Endodermal cell (in vitro differentiated cells): ENCODE data around the gene STAG3. TPM values are rescaled to one million over a fixed set of nuclear protein-coding genes. Genes with fewer than 3 reads are reported as not detected.
"Not testable (repeated sequence)": the region's sequence is repeated elsewhere in the genome, so short reads cannot be mapped to it uniquely, and the experiment has no call there.

Experiments
- DNase-seq: peaks from one replicate; pipeline ENCODE4 v3.0.0-alpha.2; 2017
- H3K27ac ChIP-seq: 2 replicates; pipeline ENCODE4 v1.5.1; 2013; ENCODE audit warnings: mild to moderate bottlenecking, low read depth, low read length, moderate library complexity
- H3K27me3 ChIP-seq: 2 replicates; pipeline ENCODE4 v1.6.1; 2013; ENCODE audit warnings: mild to moderate bottlenecking, low read length, moderate library complexity; ENCODE audit not compliant: insufficient read depth, control insufficient read depth, poor library complexity, severe bottlenecking
- H3K36me3 ChIP-seq: 2 replicates; pipeline ENCODE4 v1.7.0; 2013; ENCODE audit warnings: mild to moderate bottlenecking, low read length, moderate library complexity; ENCODE audit not compliant: control insufficient read depth, insufficient read depth
- H3K4me1 ChIP-seq: one replicate; pipeline ENCODE4 v1.7.0; 2013; ENCODE audit warnings: low read length; ENCODE audit not compliant: control insufficient read depth, insufficient read depth
- H3K4me3 ChIP-seq: 2 replicates; pipeline ENCODE4 v1.5.1; 2013; ENCODE audit warnings: mild to moderate bottlenecking, low read length, moderate library complexity
- H3K9ac ChIP-seq: 2 replicates; pipeline ENCODE4 v1.6.1; 2013; ENCODE audit warnings: mild to moderate bottlenecking, low read length, moderate library complexity; ENCODE audit not compliant: poor library complexity, severe bottlenecking; ENCODE audit errors: extremely low read depth
- H3K9me3 ChIP-seq: 2 replicates; pipeline ENCODE4 v1.6.1; 2013; ENCODE audit warnings: mild to moderate bottlenecking, low read length, moderate library complexity; ENCODE audit not compliant: control insufficient read depth
- H3K27ac Mint-ChIP-seq: 2 replicates; pipeline ENCODE4 v1.8.0; 2020; ENCODE audit warnings: mixed read lengths
- H3K27me3 Mint-ChIP-seq: 2 replicates; pipeline ENCODE4 v1.8.0; 2021; ENCODE audit warnings: mild to moderate bottlenecking, mixed read lengths; ENCODE audit not compliant: insufficient read depth
- H3K36me3 Mint-ChIP-seq: 2 replicates; pipeline ENCODE4 v1.8.0; 2020; ENCODE audit warnings: low read depth, mixed read lengths
- H3K4me1 Mint-ChIP-seq: 2 replicates; pipeline ENCODE4 v1.8.0; 2020; ENCODE audit warnings: mixed read lengths
- H3K4me3 Mint-ChIP-seq: 2 replicates; pipeline ENCODE4 v1.8.0; 2020; ENCODE audit warnings: mild to moderate bottlenecking, moderate library complexity, mixed read lengths
- H3K9me3 Mint-ChIP-seq: 2 replicates; pipeline ENCODE4 v1.8.0; 2020; ENCODE audit warnings: mild to moderate bottlenecking, mixed read lengths
- CTCF ChIP-seq: fragments of 200-600 bp; sonication (generic); conservative IDR thresholded peaks from 2 replicates; pipeline ENCODE4 v1.5.0; 2021; ENCODE audit warnings: antibody characterized with exemption, mild to moderate bottlenecking
- WGBS, 2 experiments: methylation state at CpG; one replicate each; pipeline versions ENCODE4 v1.1.5 to v1.1.7; 2013; ENCODE audit warnings: missing lambda C conversion rate in 2 of 2, mixed read lengths in 1 of 2; ENCODE audit not compliant: insufficient coverage in 1 of 2, insufficient read length in 1 of 2; 5-methylcytosine and 5-hydroxymethylcytosine counted together
- total RNA-seq, 2 donors: library from RNA; stranded (reverse); fragmentation: NEBNext Ultra II Directional in 1 of 2; extraction: Animal tissue kit (Norgen Biotek cat#: 25700) in 1 of 2; gene quantifications; 2 replicates in 1 of 2; 3 replicates in 1 of 2; pipeline ENCODE4 v1.2.1, GENCODE V29; 2021

Gene STAG3
- total RNA-seq, 2 donors from 2014 or later, result 1.2 to 3.3 TPM

GRCh38 chr7:100174582-100174981 is 3.1 kb upstream of the STAG3 start:
- peaks cover 20% of the 10 kb centered on the region for H3K36me3 Mint-ChIP-seq
- Histone ChIP-seq H3K4me3 (no peak overlapping the region), H3K27ac (no peak overlapping the region), H3K36me3 (no peaks in the 10 kb centered on the region), H3K9ac (no peak overlapping the region), H3K4me1 (no peaks in the 10 kb centered on the region), H3K9me3 (no peaks in the 10 kb centered on the region), H3K27me3 (no peaks in the 10 kb centered on the region)
- peak overlapping the region; percentile 6 for H3K4me3 Mint-ChIP-seq
- 97 to 100% methylated on average over 4 to 5 of the region's 5 CpGs for WGBS, 2 experiments
- no peak for DNase-seq
- peaks cover 18% of the 10 kb centered on the region for H3K4me1 Mint-ChIP-seq
- no peak overlapping the region for H3K27ac Mint-ChIP-seq
- TF ChIP-seq CTCF, result no peak
- H3K9me3 Mint-ChIP-seq, result no peaks in the 10 kb centered on the region
- peaks cover 34% of the 10 kb centered on the region for H3K27me3 Mint-ChIP-seq

- no peaks in the 10 kb centered on the region for H3K4me1 ChIP-seq
- H3K4me3 ChIP-seq, result no peak overlapping the region
- no peak for TF ChIP-seq CTCF
- DNase-seq, result no peak
- Mint-ChIP-seq H3K27ac (no peak overlapping the region), H3K36me3 (peaks cover 20% of the 10 kb centered on the region), H3K4me3 (peak overlapping the region; percentile 78), H3K9me3 (no peaks in the 10 kb centered on the region), H3K27me3 (peaks cover 39% of the 10 kb centered on the region), H3K4me1 (peaks cover 17% of the 10 kb centered on the region)
- no peaks in the 10 kb centered on the region for H3K27me3 ChIP-seq
- H3K36me3 ChIP-seq, result no peaks in the 10 kb centered on the region
- H3K9me3 ChIP-seq, result no peaks in the 10 kb centered on the region
- no peak overlapping the region for H3K27ac ChIP-seq
- 93 to 94% methylated on average over 10 to 14 of the region's 14 CpGs for WGBS, 2 experiments
- H3K9ac ChIP-seq, result no peak overlapping the region
These were observed 2.3 kb upstream of the STAG3 start for GRCh38 chr7:100175296-100175935.

- DNase-seq, result peak; percentile 46
- peak overlapping the region; percentile 51 for H3K9ac ChIP-seq
- peaks cover 20% of the 10 kb centered on the region for H3K36me3 Mint-ChIP-seq
These were observed 1.3 kb upstream of the STAG3 start for GRCh38 chr7:100176096-100177044.

GRCh38 chr7:100180084-100180483 is 2.4 kb downstream of the STAG3 start:
- peaks cover 46% of the 10 kb centered on the region for H3K27me3 Mint-ChIP-seq
- H3K4me3 Mint-ChIP-seq, result not testable (repeated sequence)

More at GRCh38 chr7:100176096-100177044, 1.3 kb upstream of the STAG3 start:
- H3K4me1 ChIP-seq, result no peaks in the 10 kb centered on the region
- H3K36me3 ChIP-seq, result no peaks in the 10 kb centered on the region
- WGBS, 2 experiments, result 43 to 54% methylated on average over 7 to 11 of the region's 14 CpGs
- H3K27me3 ChIP-seq, result no peaks in the 10 kb centered on the region
- Mint-ChIP-seq H3K4me3 (peak overlapping the region; percentile 78), H3K4me1 (peaks cover 11% of the 10 kb centered on the region), H3K27ac (peak overlapping the region; percentile 64), H3K27me3 (peaks cover 40% of the 10 kb centered on the region), H3K9me3 (no peaks in the 10 kb centered on the region)
- H3K27ac ChIP-seq, result peak overlapping the region; percentile 88
- no peaks in the 10 kb centered on the region for H3K9me3 ChIP-seq
- no peak for TF ChIP-seq CTCF
- H3K4me3 ChIP-seq, result peak overlapping the region; percentile 92

GRCh38 chr7:100182616-100183015 is 4.9 kb downstream of the STAG3 start:
- H3K27ac Mint-ChIP-seq, H3K36me3 ChIP-seq, H3K9ac ChIP-seq, H3K4me3 ChIP-seq, H3K9me3 ChIP-seq, H3K9me3 Mint-ChIP-seq, H3K36me3 Mint-ChIP-seq, H3K4me1 Mint-ChIP-seq, H3K27ac ChIP-seq, H3K4me1 ChIP-seq, H3K27me3 ChIP-seq, H3K4me3 Mint-ChIP-seq, DNase-seq: not testable (repeated sequence)
- 87 to 100% methylated on average over 1 to 6 of the region's 6 CpGs for WGBS, 2 experiments
- H3K27me3 Mint-ChIP-seq, result peaks cover 46% of the 10 kb centered on the region

More at GRCh38 chr7:100180084-100180483, 2.4 kb downstream of the STAG3 start:
- H3K9me3 Mint-ChIP-seq, H3K4me3 ChIP-seq, H3K36me3 Mint-ChIP-seq, H3K27me3 ChIP-seq, DNase-seq, H3K9ac ChIP-seq, H3K27ac Mint-ChIP-seq, H3K4me1 ChIP-seq, H3K36me3 ChIP-seq, H3K9me3 ChIP-seq, H3K27ac ChIP-seq: not testable (repeated sequence)
- WGBS, 2 experiments, result 90 to 100% methylated on average over 2 to 3 of the region's 3 CpGs
- peaks cover 15% of the 10 kb centered on the region for H3K4me1 Mint-ChIP-seq
